Measurements from ENCODE around the gene DYNLRB2.

The DYNLRB2 gene

DNA sequence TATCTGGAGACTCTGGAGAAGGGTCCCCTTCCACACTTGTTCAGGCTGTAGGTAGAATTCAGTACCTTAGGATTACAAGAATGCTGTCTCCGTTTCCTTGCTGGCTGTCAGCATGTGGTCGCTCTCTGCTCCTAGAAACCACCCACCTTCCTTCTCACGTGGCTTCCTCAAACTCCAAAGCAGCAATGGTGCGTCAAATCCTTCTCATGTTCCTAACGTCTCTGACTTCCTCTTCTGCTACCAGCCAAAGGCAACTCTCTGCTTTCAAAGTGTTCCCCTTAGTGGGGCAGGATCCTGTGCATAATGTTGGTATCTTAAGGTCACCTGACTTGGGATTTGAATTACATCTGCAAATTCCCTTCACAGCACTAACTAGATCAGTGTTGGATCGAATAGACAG, 30.9 kb upstream of the DYNLRB2 start:
- H3K27me3 ChIP-seq (ENCODE audit: insufficient read depth, low read depth, severe bottlenecking) = no peaks in the 10 kb centered on the region
- H3K36me3 ChIP-seq = no peaks in the 10 kb centered on the region

DNA sequence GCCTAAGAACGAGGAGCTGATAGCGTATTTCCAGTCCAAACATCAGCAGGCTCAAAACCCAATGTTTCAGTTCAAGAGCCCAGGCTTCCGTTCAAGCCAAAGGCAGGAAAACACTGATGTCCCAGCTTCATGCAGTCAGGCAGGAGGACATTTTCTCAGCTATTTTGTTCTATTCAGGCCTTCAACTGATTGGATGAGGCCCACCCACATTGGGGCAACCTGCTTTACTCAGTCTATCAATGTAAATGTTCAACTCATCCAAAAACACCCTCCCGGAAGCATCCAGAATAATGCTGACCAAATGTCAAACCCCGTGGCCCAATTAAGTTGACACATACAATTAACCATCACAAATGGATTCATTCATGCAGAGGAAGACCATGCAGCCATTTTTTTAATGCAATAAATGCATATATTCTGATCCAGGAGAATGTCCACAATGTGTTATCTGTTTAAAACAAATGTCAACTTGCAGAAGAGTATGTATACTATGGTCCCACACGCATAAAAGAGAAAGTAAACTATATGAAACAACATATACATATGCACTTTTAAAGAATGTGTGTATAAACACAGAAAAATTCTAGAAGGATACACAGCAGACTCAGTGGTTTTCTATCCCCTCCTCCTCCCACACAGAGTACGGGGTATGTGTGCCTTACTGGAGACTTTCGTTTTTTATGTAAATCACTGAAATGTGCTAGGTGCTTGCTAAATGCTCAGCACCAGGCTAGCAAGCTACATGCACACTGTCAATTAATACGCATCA, 28.8 kb upstream of the DYNLRB2 start:
- no peak for DNase-seq
- no peak overlapping the region for H3K27ac ChIP-seq
- H3K9me3 ChIP-seq (ENCODE audit: severe bottlenecking) = no peaks in the 10 kb centered on the region
- H3K27me3 ChIP-seq (ENCODE audit: insufficient read depth, low read depth, severe bottlenecking) = no peaks in the 10 kb centered on the region
- TF ChIP-seq, protein P1, sequence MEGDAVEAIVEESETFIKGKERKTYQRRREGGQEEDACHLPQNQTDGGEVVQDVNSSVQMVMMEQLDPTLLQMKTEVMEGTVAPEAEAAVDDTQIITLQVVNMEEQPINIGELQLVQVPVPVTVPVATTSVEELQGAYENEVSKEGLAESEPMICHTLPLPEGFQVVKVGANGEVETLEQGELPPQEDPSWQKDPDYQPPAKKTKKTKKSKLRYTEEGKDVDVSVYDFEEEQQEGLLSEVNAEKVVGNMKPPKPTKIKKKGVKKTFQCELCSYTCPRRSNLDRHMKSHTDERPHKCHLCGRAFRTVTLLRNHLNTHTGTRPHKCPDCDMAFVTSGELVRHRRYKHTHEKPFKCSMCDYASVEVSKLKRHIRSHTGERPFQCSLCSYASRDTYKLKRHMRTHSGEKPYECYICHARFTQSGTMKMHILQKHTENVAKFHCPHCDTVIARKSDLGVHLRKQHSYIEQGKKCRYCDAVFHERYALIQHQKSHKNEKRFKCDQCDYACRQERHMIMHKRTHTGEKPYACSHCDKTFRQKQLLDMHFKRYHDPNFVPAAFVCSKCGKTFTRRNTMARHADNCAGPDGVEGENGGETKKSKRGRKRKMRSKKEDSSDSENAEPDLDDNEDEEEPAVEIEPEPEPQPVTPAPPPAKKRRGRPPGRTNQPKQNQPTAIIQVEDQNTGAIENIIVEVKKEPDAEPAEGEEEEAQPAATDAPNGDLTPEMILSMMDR (IDR thresholded peaks at IDR 0.05; ENCODE audit: low read depth, low read length) = no peak
- no peaks in the 10 kb centered on the region for H3K36me3 ChIP-seq
- no peak overlapping the region for H3K4me3 ChIP-seq (ENCODE audit: low read depth, low read length)

More for the DNA sequence above, 30.9 kb upstream of the DYNLRB2 start:
- TF ChIP-seq, protein P1 (IDR thresholded peaks at IDR 0.05; ENCODE audit: low read depth, low read length) = no peak
- Histone ChIP-seq H3K27ac (no peak overlapping the region), H3K4me3 (ENCODE audit: low read depth, low read length) (no peak overlapping the region), H3K9me3 (ENCODE audit: severe bottlenecking) (no peaks in the 10 kb centered on the region)
- no peak for DNase-seq

DNA sequence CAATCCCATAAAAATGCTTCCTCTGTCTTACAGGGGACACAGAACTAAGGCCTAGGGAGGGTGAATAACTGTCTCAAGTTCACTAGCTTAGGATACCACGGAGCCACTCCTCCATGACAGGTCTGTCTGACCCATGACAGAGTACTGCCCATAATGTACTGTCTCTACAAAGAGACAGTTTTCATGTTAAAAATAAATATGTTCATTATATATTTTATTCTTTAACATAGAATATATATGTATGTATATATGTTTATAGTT, 28.3 kb upstream of the DYNLRB2 start:
- Histone ChIP-seq H3K4me3 (ENCODE audit: low read depth, low read length) (no peak overlapping the region), H3K9me3 (ENCODE audit: severe bottlenecking) (no peaks in the 10 kb centered on the region), H3K27me3 (ENCODE audit: insufficient read depth, low read depth, severe bottlenecking) (no peaks in the 10 kb centered on the region), H3K36me3 (no peaks in the 10 kb centered on the region), H3K27ac (no peak overlapping the region)
- no peak for DNase-seq
- TF ChIP-seq, protein P1 (IDR thresholded peaks at IDR 0.05; ENCODE audit: low read depth, low read length) = no peak

DNA sequence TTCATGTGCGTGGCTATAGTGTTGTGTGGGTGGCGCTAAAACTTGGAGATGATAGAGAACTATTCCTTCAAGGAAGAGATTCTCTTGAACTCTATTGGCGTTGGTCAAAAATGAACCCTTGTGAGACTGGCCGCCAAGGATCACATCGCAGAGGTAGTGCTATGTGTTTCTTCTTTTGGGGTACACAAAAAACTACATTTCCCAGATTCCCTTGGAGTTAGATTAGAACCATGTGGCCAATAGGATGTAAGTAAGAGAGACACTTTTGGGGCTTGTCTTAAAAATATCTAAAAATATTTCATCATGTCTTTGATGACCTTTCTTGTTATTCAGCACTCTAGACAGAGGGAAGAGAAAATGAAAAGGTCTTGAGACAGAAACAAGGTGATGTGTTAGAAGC, 25.4 kb upstream of the DYNLRB2 start:
- no peaks in the 10 kb centered on the region for H3K36me3 ChIP-seq
- H3K27ac ChIP-seq = no peak overlapping the region
- H3K9me3 ChIP-seq (ENCODE audit: severe bottlenecking) = no peaks in the 10 kb centered on the region
- H3K27me3 ChIP-seq (ENCODE audit: insufficient read depth, low read depth, severe bottlenecking) = no peaks in the 10 kb centered on the region
- DNase-seq = no peak
- no peak overlapping the region for H3K4me3 ChIP-seq (ENCODE audit: low read depth, low read length)
- TF ChIP-seq, protein P1 (IDR thresholded peaks at IDR 0.05; ENCODE audit: low read depth, low read length) = no peak

DNA sequence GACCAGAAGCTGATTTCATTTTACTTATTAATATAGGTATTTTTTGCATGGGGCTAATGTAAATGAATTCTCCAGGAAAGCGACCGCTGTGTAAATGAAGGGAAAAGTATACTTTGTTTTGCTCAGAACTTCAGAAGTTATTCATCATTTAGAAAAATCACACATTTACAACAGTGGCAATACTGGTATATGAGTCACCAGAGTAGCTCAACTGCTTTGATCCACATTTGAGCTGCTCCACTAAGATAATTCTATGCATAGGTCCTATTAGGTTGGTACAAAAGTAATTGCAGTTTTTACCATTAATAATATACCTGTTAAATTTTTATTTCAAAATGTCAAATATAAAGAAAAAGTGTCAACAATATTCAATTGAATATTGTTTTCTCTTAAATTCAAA, 22.9 kb upstream of the DYNLRB2 start:
- Histone ChIP-seq H3K36me3 (no peaks in the 10 kb centered on the region), H3K4me3 (ENCODE audit: low read depth, low read length) (no peak overlapping the region), H3K27ac (no peak overlapping the region), H3K27me3 (ENCODE audit: insufficient read depth, low read depth, severe bottlenecking) (no peaks in the 10 kb centered on the region), H3K9me3 (ENCODE audit: severe bottlenecking) (no peaks in the 10 kb centered on the region)
- TF ChIP-seq, protein P1 (IDR thresholded peaks at IDR 0.05; ENCODE audit: low read depth, low read length) = no peak
- no peak for DNase-seq

DNA sequence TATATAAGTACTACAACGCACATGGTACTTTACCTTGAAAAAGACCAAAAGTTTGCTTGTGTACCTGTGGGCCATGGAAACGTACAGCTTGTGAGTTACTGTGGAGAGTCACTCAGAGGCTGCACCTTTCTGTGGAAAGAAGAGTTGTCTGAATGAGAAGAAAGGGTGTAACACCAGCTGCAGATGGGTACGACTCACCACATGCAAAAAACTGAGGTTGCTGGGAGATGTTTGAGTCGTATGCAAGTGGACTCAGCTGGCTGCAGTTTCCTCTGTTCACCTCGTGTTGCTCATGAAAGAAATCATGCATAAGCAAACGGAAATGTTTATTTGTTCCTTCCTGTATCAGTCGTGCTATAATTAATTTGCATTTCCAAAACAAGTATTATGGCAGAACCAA, 22.4 kb upstream of the DYNLRB2 start:
- Histone ChIP-seq H3K9me3 (ENCODE audit: severe bottlenecking) (no peaks in the 10 kb centered on the region), H3K36me3 (no peaks in the 10 kb centered on the region), H3K27ac (no peak overlapping the region), H3K27me3 (ENCODE audit: insufficient read depth, low read depth, severe bottlenecking) (no peaks in the 10 kb centered on the region), H3K4me3 (ENCODE audit: low read depth, low read length) (no peak overlapping the region)
- TF ChIP-seq, protein P1 (IDR thresholded peaks at IDR 0.05; ENCODE audit: low read depth, low read length) = no peak
- no peak for DNase-seq
